ENCODE data around the gene PLAA. TPM values are rescaled to one million over a fixed set of nuclear protein-coding genes. Genes with fewer than 3 reads are reported as not detected.

PLAA gene
- total RNA-seq, 4 donors from 2014 or later: 12.0 to 30.2 (median 28.0) TPM

DNA sequence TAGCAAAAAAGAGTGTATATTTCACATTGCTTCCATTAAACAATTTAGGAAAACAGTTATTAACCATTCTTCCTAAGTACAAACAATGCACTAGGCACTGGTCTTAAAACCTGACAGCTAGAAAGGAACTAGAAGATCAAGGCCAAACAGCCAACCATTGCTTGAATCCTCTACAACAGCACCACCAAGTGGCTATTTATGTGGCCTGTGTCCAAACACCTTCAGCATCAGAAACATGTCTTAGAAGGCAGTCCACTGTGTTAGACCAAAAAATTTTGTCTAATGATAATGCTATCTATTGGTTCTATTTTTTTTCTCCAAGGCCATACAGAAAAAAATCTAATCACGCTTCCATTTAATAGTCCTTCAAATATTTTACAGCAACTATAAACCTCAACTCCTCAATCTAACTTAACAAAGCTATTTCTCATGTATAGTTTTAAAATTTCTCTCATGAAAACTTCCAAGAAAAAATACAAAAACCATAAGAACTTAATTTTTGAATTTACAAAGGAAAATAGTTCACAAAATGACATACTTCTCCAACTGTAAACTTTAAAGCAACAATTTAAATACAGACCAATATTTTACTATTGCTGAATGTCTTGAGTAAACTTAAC lies 90.5 kb downstream of the PLAA start:
- Histone ChIP-seq H3K27me3 (no peaks in the 10 kb centered on the region), H3K9me3 (no peaks in the 10 kb centered on the region), H3K27ac (no peak overlapping the region), H3K4me3 (no peak overlapping the region), H3K36me3 (peaks cover 0 to 42% (median 10%) of the 10 kb centered on the region in 4 donors), H3K4me1 (no peaks in the 10 kb centered on the region)
- intact Hi-C loops (cut with DNase I; ENCODE audit: low total_unique reads) (no loop called here), in situ Hi-C loops (cut with MboI; ENCODE audit: low pct_ligation_motif_present in 1 of 4, low pct_unique_long_range_greater_than_20kb in 1 of 4, low sequenced_read_pairs in 3 of 4) (loop anchor here in 2 of 4 donors (10.0 to 25.0 kb wide), 2 partner anchors 94 to 122 kb away; no protein-coding TSS in a partner anchor)
- TF ChIP-seq POLR2A (IDR thresholded peaks at IDR 0.05) (no peak), EP300 (IDR thresholded peaks at IDR 0.05; ENCODE audit: low read depth) (no peak)
- TF ChIP-seq, protein P1, sequence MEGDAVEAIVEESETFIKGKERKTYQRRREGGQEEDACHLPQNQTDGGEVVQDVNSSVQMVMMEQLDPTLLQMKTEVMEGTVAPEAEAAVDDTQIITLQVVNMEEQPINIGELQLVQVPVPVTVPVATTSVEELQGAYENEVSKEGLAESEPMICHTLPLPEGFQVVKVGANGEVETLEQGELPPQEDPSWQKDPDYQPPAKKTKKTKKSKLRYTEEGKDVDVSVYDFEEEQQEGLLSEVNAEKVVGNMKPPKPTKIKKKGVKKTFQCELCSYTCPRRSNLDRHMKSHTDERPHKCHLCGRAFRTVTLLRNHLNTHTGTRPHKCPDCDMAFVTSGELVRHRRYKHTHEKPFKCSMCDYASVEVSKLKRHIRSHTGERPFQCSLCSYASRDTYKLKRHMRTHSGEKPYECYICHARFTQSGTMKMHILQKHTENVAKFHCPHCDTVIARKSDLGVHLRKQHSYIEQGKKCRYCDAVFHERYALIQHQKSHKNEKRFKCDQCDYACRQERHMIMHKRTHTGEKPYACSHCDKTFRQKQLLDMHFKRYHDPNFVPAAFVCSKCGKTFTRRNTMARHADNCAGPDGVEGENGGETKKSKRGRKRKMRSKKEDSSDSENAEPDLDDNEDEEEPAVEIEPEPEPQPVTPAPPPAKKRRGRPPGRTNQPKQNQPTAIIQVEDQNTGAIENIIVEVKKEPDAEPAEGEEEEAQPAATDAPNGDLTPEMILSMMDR (IDR thresholded peaks at IDR 0.05): peak; percentile 39 to 55 (median 47)
- WGBS, 2 donors (ENCODE audit: low coverage in 1 of 2): 94% methylated on average over 1 of the region's 1 CpG
- DNase-seq: peak; percentile 21

Small RNA genes within 50 kb of the gene (small RNA-seq; reads per million reads assigned to genes)
- gene RN7SL100P: 0 to 0.55 (median 0) reads per million in 4 donors

Other genes starting within 250 kb of the PLAA start
- gene CAAP1, start 54.4 kb downstream of the PLAA start, total RNA-seq: 100 to 1,000 TPM in 1 of 4 donors, 10 to 100 TPM in 3; 27.3 to 103 (median 40.3) TPM
- gene IFT74, start 9.2 kb upstream of the PLAA start, total RNA-seq: 10 to 100 TPM in 2 of 4 donors, 1 to 10 TPM in 2; 1.9 to 14.3 (median 9.0) TPM
- 100 to 1,000 TPM in 1 of 4 donors, 10 to 100 TPM in 3; 31.0 to 102 (median 86.3) TPM for gene LRRC19, start 58.4 kb upstream of the PLAA start, total RNA-seq
- 1 to 10 TPM; 1.5 to 4.0 (median 3.0) TPM for gene TEK, start 162.0 kb upstream of the PLAA start, total RNA-seq

Measured in transverse colon (tissue), 4 donors.